ENCODE measurements around the gene TOM1L1. TPM values are rescaled to one million over a fixed set of nuclear protein-coding genes. Genes with fewer than 3 reads are reported as not detected.

Gene TOM1L1, protein sequence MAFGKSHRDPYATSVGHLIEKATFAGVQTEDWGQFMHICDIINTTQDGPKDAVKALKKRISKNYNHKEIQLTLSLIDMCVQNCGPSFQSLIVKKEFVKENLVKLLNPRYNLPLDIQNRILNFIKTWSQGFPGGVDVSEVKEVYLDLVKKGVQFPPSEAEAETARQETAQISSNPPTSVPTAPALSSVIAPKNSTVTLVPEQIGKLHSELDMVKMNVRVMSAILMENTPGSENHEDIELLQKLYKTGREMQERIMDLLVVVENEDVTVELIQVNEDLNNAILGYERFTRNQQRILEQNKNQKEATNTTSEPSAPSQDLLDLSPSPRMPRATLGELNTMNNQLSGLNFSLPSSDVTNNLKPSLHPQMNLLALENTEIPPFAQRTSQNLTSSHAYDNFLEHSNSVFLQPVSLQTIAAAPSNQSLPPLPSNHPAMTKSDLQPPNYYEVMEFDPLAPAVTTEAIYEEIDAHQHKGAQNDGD
- 10 to 100 TPM; 35.1 to 63.2 (median 42.3) TPM for total RNA-seq

DNA sequence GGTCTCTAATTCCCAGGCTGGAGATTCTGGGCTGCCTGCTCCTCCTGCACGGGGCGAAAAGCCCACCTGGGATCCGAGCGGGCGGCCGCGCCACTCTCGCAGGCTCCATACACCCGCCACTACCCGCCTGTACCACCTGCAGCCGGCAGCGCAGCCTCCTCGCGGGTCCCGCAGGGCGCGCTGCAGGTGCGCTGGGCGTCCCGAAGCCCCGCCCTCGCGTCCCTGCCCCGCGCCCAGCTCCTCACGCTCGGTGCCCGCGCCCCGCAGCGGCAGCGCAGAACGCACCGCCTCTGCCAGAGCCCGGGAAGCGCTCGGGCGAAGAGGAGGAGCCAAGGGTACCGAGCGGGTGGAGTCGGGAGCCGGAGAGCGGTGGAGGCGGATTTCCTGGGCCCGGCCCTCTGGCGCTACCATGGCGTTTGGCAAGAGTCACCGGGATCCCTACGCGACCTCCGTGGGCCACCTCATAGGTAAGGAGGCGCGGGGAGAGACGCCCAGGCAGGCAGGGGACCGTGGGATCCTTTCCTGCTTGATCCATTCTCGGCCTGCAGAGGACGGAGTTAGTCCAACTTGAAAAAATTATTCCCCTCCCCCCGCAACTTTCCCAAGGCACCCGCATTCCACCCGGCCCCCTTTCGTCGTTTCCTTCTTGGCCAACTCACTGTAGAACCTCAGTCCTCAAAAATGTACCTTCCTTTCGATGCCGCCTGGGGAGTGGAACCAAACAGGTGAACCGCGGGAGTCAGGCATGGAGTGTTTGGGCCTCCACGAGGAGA is at the start of gene TOM1L1:
Gene TOM1L1 (plus strand): TSS at position 396 of the 773 bp plus-strand sequence. CDS start 14 bp downstream, at position 410.
- H3K4me3 ChIP-seq (ENCODE audit: low read depth, poor library complexity, severe bottlenecking): peak within 1 kb of the TSS; percentile 39
- peak; percentile 44 to 91 for DNase-seq (ENCODE audit: low spot score in 2 of 2)
- no peak for TF ChIP-seq POLR2A (IDR thresholded peaks at IDR 0.05)
- TF ChIP-seq, protein P1, sequence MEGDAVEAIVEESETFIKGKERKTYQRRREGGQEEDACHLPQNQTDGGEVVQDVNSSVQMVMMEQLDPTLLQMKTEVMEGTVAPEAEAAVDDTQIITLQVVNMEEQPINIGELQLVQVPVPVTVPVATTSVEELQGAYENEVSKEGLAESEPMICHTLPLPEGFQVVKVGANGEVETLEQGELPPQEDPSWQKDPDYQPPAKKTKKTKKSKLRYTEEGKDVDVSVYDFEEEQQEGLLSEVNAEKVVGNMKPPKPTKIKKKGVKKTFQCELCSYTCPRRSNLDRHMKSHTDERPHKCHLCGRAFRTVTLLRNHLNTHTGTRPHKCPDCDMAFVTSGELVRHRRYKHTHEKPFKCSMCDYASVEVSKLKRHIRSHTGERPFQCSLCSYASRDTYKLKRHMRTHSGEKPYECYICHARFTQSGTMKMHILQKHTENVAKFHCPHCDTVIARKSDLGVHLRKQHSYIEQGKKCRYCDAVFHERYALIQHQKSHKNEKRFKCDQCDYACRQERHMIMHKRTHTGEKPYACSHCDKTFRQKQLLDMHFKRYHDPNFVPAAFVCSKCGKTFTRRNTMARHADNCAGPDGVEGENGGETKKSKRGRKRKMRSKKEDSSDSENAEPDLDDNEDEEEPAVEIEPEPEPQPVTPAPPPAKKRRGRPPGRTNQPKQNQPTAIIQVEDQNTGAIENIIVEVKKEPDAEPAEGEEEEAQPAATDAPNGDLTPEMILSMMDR (IDR thresholded peaks at IDR 0.05): no peak
- WGBS, 2 donors: 1 to 2% methylated on average over 49 to 59 of the region's 67 CpGs
- intact Hi-C loops (cut with DNase I; ENCODE audit: low total_unique reads): no loop called here

DNA sequence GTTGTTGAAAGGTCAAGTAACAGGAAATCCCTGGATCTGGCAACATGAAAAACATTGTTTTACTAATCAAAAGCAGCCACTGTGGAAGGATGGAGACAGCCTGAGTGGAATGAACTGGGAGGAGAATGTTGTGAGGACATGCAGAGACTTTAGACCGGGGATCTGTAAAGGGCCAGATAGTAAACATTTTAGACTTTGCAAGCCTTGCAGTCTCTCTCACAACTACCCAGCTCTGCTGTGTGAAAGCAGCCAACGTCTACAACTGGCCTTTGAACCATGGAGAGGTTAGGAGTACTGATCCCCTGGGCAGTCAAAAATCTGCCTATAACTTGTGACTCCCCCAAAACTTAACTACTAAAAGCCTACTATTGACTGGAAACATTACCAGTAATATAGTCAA is 41.5 kb upstream of the TOM1L1 start:
- H3K4me3 ChIP-seq (ENCODE audit: low read depth, poor library complexity, severe bottlenecking): no peak overlapping the region
- DNase-seq (ENCODE audit: low spot score in 2 of 2): no peak
- 41 to 53% methylated on average over 2 of the region's 2 CpGs for WGBS, 2 donors
- TF ChIP-seq POLR2A (IDR thresholded peaks at IDR 0.05): no peak
- TF ChIP-seq, protein P1 (IDR thresholded peaks at IDR 0.05): no peak
- intact Hi-C loops (cut with DNase I; ENCODE audit: low total_unique reads): no loop called here

DNA sequence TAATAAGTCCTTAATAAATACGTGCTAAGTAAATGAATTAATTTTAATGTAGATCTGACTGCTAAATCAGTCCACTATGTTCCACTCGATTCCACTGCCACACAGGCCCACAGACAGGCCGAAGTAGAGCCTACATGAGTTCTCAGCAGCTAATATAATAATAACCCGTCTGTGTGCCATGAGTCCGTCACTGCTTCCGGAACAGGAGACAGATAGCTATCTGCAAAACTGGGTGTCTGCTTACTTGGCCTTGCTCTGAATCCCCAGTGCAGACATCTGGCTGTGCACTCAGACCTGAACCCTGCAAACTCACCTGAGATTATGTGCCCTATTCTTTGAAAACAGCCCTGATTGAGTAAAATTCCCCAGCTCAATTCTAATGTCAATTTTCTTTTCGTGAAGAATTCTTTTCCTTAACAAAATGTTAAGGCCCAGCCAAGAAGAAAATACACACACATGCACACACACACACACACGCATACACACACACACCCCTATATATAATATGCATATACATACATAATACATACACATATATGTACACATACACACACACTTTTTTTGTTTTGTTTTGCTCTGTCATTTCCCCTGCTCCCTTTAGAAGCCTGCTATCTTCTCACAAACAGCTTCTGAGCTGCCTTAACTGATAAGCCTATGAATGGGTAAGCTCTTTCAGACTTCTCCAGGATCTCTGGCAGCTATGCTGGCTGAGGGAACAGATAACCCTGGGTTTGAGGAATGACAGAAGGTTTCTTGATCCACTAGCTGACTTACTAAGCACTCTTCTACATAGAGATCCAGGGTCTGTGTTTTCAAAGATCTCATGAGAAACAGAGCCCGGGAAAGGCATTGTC is 39.8 kb upstream of the TOM1L1 start:
- no peak overlapping the region for H3K4me3 ChIP-seq (ENCODE audit: low read depth, poor library complexity, severe bottlenecking)
- WGBS, 2 donors: 84 to 87% methylated on average over 9 of the region's 9 CpGs
- intact Hi-C loops (cut with DNase I; ENCODE audit: low total_unique reads): no loop called here
- no peak for DNase-seq (ENCODE audit: low spot score in 2 of 2)
- no peak for TF ChIP-seq POLR2A (IDR thresholded peaks at IDR 0.05)
- TF ChIP-seq, protein P1 (IDR thresholded peaks at IDR 0.05): no peak

DNA sequence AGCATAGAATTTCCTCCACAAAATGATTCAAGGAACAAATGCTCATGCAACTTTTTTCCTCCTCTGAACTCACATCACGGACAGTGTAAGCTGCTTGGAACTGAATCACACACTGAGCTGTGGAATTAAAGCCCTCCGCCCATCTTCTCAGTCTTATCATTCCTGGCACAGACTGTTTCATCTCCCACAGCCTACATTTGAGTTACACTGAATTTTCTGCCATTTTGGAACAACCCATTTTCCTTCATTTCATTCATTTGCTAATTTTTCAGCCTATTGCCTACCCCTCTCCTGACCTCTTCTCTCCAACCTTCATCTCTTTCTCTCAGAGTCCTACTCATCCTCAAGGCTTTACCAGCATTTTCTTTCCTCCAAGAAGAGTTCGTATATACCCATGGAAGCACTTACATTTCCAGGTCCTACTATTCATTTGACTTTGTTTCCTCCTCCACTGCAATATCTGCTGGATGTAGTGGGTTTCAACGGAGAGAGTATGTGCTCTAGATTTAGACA is 39.1 kb upstream of the TOM1L1 start:
- 79 to 80% methylated on average over 4 of the region's 4 CpGs for WGBS, 2 donors
- no peak for DNase-seq (ENCODE audit: low spot score in 2 of 2)
- no peak overlapping the region for H3K4me3 ChIP-seq (ENCODE audit: low read depth, poor library complexity, severe bottlenecking)
- TF ChIP-seq, protein P1 (IDR thresholded peaks at IDR 0.05): no peak
- no peak for TF ChIP-seq POLR2A (IDR thresholded peaks at IDR 0.05)
- intact Hi-C loops (cut with DNase I; ENCODE audit: low total_unique reads): no loop called here

DNA sequence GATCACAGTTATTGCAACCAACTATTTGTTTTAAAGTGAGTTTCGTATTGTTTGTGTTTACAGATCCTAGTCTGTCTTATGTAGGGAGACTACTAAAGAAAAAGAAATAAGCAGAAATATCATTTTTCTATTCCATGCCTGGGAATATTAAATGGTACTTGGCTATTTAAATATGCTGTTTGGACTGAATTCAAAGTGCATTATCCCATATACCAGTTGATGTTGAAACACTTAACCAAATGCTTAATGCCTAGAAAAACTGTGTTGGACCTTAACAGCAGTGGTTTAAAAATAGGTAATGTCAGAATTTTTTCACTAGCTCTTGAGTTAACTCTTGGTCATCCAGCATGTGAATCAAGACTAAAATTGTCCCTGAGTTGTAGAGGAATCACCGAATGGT is 37.5 kb upstream of the TOM1L1 start:
- WGBS, 2 donors: 48 to 84% methylated on average over 2 of the region's 2 CpGs
- no peak overlapping the region for H3K4me3 ChIP-seq (ENCODE audit: low read depth, poor library complexity, severe bottlenecking)
- DNase-seq (ENCODE audit: low spot score in 2 of 2): no peak
- intact Hi-C loops (cut with DNase I; ENCODE audit: low total_unique reads): no loop called here
- TF ChIP-seq, protein P1 (IDR thresholded peaks at IDR 0.05): no peak
- no peak for TF ChIP-seq POLR2A (IDR thresholded peaks at IDR 0.05)
